Measurements from ENCODE around the gene CD96. TPM values are rescaled to one million over a fixed set of nuclear protein-coding genes. Genes with fewer than 3 reads are reported as not detected.

Gene CD96
- total RNA-seq, 1 experiment from 2014 or later = not detected

DNA sequence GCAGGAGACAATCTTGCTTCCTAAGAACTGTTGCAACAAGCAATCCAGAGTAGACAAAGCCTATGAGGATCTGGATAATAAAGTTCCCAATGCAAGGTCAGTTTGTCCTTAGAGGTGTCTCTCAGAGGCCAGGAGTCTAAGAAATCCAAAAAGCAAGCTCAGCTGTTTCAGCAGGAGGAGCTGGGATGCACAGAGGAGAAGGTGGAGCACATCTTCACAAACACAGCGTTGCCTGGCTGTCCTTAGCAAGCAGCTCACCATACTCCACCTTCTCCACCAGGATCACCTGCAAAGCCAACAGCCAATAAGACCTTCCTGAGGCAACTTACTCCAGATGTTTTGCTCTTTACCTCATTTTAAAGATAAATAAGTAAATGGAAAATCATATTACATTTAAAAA is 52.8 kb downstream of the CD96 start:
- no peak overlapping the region for H3K9ac ChIP-seq (ENCODE audit: extremely low read depth, insufficient read length, low read length)

More for the DNA sequence above, 52.8 kb downstream of the CD96 start:
- H2AFZ ChIP-seq (ENCODE audit: low read length) = no peak overlapping the region
- H3K4me1 ChIP-seq (ENCODE audit: insufficient read depth, low read length) = no peaks in the 10 kb centered on the region
- no peaks in the 10 kb centered on the region for H4K20me1 ChIP-seq (ENCODE audit: control insufficient read depth, insufficient read depth, insufficient read length)
- no peak overlapping the region for H3K18ac ChIP-seq (ENCODE audit: insufficient read length, low read depth, low read length)
- no peak overlapping the region for H4K5ac ChIP-seq (ENCODE audit: insufficient read length, low read depth, low read length)
- H3K79me2 ChIP-seq (ENCODE audit: insufficient read depth, low read length) = no peaks in the 10 kb centered on the region
- no peak overlapping the region for H2AK5ac ChIP-seq (ENCODE audit: insufficient read length, low read length)
- H3K4ac ChIP-seq (ENCODE audit: low read depth, low read length) = no peak overlapping the region
- H4K8ac ChIP-seq (replicated peaks; ENCODE audit: insufficient read length, low read depth, low read length) = no peak overlapping the region
- TF ChIP-seq, protein P1, sequence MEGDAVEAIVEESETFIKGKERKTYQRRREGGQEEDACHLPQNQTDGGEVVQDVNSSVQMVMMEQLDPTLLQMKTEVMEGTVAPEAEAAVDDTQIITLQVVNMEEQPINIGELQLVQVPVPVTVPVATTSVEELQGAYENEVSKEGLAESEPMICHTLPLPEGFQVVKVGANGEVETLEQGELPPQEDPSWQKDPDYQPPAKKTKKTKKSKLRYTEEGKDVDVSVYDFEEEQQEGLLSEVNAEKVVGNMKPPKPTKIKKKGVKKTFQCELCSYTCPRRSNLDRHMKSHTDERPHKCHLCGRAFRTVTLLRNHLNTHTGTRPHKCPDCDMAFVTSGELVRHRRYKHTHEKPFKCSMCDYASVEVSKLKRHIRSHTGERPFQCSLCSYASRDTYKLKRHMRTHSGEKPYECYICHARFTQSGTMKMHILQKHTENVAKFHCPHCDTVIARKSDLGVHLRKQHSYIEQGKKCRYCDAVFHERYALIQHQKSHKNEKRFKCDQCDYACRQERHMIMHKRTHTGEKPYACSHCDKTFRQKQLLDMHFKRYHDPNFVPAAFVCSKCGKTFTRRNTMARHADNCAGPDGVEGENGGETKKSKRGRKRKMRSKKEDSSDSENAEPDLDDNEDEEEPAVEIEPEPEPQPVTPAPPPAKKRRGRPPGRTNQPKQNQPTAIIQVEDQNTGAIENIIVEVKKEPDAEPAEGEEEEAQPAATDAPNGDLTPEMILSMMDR (conservative IDR thresholded peaks at IDR 0.05) = no peak
- H3K4me2 ChIP-seq (ENCODE audit: insufficient read depth, insufficient read length, low read length) = no peak overlapping the region
- no peak overlapping the region for H2BK12ac ChIP-seq (ENCODE audit: insufficient read length, low read depth, low read length)
- H3K14ac ChIP-seq (ENCODE audit: insufficient read depth, low read length) = no peak overlapping the region
- H3K23me2 ChIP-seq (ENCODE audit: insufficient read length, low read depth, low read length, poor library complexity, severe bottlenecking) = no peaks in the 10 kb centered on the region
- WGBS (ENCODE audit: extremely low coverage, insufficient read length, low lambda C conversion rate) = no CpG with 5 or more reads among the region's 1 CpG
- no peak overlapping the region for H2BK20ac ChIP-seq (ENCODE audit: low read depth, low read length, poor library complexity, severe bottlenecking)
- no peaks in the 10 kb centered on the region for H3K27me3 Mint-ChIP-seq (ENCODE audit: low read depth)
- H2BK120ac ChIP-seq (ENCODE audit: low read depth, low read length, poor library complexity, severe bottlenecking) = no peak overlapping the region
- no peak overlapping the region for H4K91ac ChIP-seq (ENCODE audit: insufficient read length, low read depth, low read length)
- no peak for DNase-seq
- no peak overlapping the region for H3K4me3 Mint-ChIP-seq
- H3K56ac ChIP-seq (ENCODE audit: insufficient read length, low read depth, low read length) = no peak overlapping the region
- no peaks in the 10 kb centered on the region for H3K9me3 ChIP-seq (ENCODE audit: control insufficient read depth, low read depth, low read length)
- no peaks in the 10 kb centered on the region for H3K79me1 ChIP-seq (ENCODE audit: insufficient read depth, low read depth, low read length, poor library complexity, severe bottlenecking)
- no peak overlapping the region for H3K27ac ChIP-seq (ENCODE audit: insufficient read length, low read depth, low read length)
- H3K27me3 ChIP-seq (ENCODE audit: insufficient read depth, low read length) = no peaks in the 10 kb centered on the region
- H2BK15ac ChIP-seq (ENCODE audit: low read depth, low read length) = no peak overlapping the region
- H3K36me3 Mint-ChIP-seq (ENCODE audit: insufficient read depth in 1 of 3, low read depth in 3 of 3) = no peaks in the 10 kb centered on the region
- peaks cover 0 to 3% of the 10 kb centered on the region in 2 experiments; a peak in 1 of 5 replicates for H3K9me3 Mint-ChIP-seq
- H3K27ac Mint-ChIP-seq = no peak overlapping the region
- no peaks in the 10 kb centered on the region for H3K4me1 Mint-ChIP-seq
- no peak overlapping the region for H3K23ac ChIP-seq (ENCODE audit: insufficient read length, low read depth, low read length)
- no peak overlapping the region for H2BK5ac ChIP-seq (ENCODE audit: insufficient read length, low read length)
- H3T11ph ChIP-seq (ENCODE audit: low read length) = no peak overlapping the region
